Measurements from ENCODE around the gene SURF1.

Gene SURF1

DNA sequence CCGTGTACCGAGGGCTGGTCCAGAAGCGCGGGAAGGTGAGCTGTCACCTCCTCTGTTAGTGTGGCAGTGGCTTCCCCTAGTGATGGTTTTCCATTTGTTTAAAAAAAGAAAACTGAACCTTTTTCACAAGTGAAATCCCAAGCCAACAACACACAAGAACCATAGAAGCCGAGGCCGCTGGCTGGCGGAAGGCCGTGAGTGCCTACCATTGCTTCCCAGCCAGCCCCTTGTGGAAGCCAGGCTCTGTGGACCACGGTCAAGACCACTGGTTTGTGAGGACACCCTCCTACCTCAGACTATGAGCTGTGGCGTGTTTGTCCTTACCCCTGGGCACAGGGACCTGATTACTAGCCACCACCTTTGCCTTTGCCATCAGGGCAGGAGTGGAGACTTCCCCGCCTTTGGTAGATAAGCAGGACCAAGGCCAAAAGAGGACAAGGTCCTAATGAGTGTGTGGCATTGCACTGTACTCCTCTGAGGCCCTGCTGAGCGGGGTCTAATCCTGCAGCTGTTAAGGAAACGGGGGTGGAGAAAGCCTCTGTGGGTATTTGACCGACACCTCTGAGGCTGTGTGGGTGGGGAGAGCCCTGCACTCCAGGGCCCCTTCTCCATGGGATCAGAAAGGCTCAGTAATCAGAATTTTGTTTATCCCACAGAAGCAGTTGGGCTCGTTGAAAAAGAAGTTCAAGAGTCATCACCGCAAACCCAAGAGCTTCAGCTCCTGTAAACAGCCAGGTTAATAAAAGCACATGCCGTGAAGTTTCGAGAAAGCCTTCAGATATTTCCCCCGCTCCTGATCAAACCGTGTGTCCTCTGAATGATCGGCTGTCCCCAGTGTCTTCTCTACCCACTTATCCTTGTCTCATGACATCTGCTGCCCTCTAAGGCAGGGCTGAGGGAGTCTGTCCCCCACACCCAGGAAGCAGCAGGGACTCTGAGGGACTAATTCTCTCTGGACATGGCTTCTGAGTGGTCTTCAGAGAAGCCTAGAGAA is 4.4 kb upstream of the SURF1 start:
- no peak for DNase-seq

GRCh38 chr9:133359399-133360175 is 3.3 kb upstream of the SURF1 start:
- no peak for DNase-seq

DNA sequence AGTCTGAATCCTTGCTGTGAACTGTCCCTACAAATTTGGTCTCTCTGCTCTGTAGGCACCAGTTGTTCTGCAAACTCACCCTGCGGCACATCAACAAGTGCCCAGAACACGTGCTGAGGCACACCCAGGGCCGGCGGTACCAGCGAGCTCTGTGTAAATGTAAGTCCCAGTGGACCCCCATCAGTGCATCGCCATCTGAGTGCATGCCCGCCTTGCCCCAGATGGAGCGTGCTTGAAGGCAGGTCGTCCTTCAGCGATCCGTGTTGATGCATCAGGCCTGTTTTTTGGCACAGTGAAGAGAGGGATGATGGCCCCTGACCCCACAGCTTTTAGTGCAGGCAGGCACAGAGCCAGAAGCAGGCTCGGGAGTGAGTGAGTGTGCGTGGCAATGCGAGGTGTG is 1.4 kb upstream of the SURF1 start:
- no peak for DNase-seq

GRCh38 chr9:133355881-133356357 is 368 bp downstream of the SURF1 start:
- DNase-seq, result no peak

GRCh38 chr9:133354766-133355165 is 1.5 kb downstream of the SURF1 start:
- no peak for DNase-seq

DNA sequence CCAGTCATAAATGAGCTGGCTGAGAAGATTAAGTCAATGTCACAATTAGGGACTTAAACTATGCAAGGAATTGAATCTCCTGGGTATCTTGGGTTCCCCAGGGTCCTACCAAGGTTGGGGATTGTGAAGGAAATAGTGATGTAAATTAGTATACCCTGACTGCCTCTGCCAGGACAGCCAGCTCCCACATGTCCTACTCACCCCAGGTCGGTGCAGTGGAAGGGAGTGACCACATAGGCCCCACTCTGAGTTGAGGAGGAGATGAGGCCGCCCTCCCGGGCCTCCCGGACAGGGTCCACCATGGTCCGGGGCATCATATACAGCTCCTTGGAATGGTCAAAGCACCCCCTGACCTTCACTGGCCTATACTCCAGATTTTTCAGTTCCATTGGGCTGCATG is 2.7 kb downstream of the SURF1 start:
- no peak for DNase-seq

DNA sequence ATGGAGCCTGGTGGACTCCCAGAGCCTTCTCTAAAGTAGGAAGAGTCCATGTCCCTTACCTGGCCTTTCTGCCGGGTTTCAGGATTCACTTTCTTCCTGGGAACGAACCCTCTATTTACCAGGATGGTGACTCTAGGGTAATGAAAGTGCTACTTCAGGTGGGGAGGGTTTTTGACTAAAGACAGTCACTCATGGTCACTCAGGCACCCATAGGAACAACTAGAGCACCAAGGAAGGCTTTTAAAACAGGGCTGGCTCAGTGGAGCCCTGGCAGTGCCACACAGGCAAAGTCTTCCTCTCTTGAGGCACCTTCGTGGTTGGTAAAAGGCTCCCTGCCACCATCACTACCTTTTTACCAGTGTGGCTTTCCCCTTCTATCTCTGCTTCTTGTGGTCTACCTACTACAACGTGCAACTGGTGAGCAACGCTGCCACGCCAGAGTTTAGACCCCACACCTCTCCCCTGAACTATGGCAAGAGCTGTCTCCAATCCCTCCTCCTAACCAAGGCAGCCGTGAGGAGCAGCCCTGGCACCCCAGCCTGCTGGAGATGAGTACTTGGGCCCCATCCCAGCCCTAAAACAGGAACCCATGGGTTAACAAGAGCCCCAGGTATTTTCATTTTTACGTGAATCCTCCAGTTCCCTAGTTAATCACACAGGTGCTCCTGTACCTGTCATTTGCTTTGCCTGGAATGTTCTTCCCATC is 3.5 kb downstream of the SURF1 start:
- no peak for DNase-seq

DNA sequence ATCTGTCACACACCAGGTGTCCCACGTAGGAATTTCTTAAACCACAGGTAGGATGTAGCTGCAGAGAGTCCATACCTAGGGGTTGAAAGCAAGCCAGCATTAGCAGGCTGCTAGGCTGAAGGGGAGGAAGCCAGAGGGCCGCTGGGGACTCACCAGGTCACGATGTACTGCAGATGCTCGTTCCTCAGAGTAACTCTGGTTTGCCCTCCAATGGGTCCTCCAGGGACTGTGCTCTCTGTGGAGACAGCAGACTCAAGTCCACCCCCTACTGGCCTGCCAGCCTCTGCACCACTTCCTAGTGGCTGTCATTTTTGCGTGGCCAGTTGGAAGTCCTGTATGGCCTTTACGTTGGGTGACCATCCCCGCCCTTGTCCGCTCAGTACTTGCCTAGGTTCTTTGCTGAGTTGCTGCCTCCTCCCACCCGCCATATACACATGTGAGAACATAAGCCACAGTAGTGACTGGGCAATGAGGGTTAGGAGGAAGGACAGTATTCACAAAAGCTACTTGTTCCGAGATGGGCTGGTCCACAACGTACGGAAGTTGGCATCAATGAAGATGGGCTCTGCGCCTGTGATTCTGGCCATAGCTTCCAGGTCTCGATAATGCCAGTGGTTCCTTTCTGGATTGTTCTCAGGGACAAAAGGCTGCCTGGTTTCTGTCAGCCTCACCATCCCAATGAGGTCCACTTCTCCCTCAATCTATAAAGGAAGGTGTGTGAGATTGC is 4.2 kb downstream of the SURF1 start:
- DNase-seq, result no peak

- DNase-seq, result no peak
Measured at GRCh38 chr9:133351526-133351907, 4.8 kb downstream of the SURF1 start.

- no peak for DNase-seq
Measured at GRCh38 chr9:133349965-133350616, 6.2 kb downstream of the SURF1 start.

DNA sequence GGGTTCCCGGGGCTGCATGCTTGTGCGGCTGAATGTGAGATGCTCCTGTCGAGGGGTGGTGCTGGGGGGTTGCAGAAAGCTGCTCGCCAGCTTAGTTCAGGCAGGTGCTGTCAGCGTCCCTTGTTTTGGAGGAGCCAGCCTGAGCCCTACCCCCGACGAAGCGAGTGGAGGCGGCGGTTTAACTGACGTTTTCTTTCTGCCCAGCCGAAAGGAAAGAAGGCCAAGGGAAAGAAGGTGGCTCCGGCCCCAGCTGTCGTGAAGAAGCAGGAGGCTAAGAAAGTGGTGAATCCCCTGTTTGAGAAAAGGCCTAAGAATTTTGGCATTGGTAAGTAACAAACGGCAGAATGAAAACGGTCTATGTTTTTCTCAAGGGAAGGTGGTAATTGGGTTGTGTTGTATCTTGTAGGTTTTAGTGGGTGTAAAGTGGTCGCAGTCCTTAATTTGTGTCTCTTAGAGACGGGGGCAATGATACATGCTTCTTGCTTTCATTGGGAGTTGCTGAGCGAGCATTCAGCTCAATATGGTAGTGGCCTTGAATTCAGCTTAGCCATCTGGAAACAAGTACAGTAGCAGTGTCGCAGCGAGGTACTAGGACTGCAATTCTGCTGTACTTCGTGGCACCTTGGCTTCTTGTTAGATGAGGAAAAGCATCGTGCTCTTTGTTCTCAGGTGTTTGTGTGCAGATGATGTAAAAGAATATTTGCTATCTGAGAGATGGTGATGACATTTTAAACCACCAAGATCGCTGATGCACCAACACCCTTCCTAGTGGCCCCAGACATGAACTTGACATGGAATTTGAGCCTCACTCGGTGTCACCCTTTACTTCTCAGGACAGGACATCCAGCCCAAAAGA is 7.3 kb downstream of the SURF1 start:
- DNase-seq, result no peak

- DNase-seq, result peak; percentile 97
Measured at GRCh38 chr9:133347985-133348717, 8.1 kb downstream of the SURF1 start, which contains the start of the genes MED22 and RPL7A. Gene MED22 (minus strand): TSS chr9:133348131. CDS start chr9:133346662, 1,469 bp downstream. Gene RPL7A (plus strand): TSS chr9:133348218. CDS start chr9:133348244, 26 bp downstream.

- DNase-seq, result no peak
Measured at GRCh38 chr9:133347515-133347984, 8.7 kb downstream of the SURF1 start.

- DNase-seq, result no peak
Measured at GRCh38 chr9:133346021-133346785, 10.1 kb downstream of the SURF1 start.

- DNase-seq, result no peak
Measured at GRCh38 chr9:133345596-133345995, 10.7 kb downstream of the SURF1 start.

DNA sequence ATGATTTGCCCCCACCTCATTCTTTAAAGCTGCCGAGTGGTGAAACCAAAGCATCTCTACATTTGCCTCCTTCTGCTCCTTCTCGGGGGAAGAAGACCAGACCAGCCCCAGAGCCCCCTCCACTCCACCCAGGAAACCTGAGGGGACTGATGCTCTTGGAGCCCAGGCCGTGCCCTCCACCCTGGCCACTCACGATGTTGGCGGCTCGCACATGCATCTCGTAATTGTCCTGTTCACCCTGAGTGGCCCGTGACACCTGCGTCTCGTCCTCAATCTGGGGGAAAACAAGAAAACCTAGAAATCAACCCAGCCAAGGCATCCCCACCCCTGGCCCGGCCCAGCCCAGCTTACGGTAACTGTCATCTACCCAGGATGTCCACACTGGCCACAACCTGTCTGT is 11.3 kb downstream of the SURF1 start:
- no peak for DNase-seq

- DNase-seq, result no peak
Measured at GRCh38 chr9:133344071-133344470, 12.2 kb downstream of the SURF1 start.

DNA sequence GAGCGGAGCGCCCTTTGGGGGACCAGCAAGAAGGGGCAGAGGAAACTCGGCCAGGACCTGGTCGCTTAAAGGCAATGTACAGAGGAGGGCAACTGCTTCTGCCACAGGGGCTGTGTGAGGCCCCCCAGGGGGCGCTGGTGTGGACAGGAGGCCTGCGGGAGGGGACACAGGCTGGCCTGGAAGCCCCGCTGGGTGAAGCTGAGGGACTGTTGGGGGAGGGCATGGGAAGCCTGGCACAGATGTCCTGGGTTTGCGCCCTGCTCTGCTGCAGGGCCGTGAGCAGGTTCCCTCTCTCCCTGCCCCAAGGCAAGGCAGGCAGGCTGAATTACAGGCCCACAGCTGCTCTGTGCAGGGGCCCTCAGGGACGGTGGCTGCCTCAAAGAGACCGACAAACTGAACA is 13.7 kb downstream of the SURF1 start:
- DNase-seq, result no peak

- DNase-seq, result no peak
Measured at GRCh38 chr9:133342069-133342406, 14.2 kb downstream of the SURF1 start.

All from NCI-H2029 (cell line).